NCI-H345 (cell line): ENCODE data around the gene DIAPH1.

Experiments
- DNase-seq: peaks from one replicate; lab custom pipeline; 2025; lab: John Stamatoyannopoulos, UW

Gene DIAPH1

DNA sequence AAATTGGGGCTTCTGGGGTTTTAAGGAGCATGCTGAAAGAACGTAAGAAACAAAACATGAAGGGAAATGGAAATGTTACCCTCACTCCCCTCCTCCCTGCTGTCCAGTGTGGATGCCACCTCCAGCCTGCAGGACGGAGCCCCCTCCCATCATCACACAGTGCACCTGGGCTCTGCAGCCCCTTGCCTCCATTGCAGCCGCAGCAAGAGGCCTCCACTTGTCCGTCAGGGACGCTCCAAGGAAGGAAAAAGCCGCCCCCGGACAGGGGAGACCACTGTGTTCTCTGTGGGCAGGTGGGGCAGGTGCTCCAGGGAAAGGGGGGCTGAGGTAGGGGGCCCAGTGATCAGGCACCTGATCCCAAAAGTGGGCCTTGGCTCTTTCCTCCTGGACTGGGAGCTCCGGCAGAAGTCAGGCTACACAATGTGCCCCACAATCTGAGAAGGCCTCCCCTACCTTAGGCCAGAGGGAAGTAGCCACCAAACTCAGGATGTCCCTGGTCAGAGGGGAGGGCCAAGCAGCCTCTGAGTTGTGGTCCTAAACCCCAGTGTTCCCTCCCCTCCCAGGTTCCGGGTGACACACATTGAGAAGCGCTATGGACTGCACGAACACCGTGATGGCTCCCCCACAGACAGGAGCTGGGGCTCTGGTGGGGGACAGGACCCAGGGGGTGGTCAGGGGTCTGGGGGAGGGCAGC, 20.7 kb upstream of the DIAPH1 start:
- DNase-seq: no peak

DNA sequence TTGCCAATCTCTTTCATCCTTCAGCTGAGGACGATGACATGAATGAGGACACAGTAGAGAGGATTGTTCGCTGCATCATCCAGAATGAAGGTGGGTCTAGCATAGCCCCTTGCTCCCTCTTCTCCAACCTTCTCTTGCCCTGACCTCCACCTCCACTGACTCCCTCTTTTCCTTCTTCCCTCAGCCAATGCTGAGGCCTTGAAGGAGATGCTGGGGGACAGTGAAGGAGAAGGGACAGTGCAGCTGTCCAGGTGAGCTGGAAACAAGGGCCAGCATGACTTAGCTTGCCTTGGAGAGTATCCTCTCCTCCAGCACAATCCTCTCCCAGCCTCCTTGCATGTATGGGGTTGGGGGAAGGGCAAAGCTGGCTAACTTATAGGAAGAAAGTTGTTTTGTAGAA, 20.0 kb upstream of the DIAPH1 start:
- DNase-seq: no peak

DNA sequence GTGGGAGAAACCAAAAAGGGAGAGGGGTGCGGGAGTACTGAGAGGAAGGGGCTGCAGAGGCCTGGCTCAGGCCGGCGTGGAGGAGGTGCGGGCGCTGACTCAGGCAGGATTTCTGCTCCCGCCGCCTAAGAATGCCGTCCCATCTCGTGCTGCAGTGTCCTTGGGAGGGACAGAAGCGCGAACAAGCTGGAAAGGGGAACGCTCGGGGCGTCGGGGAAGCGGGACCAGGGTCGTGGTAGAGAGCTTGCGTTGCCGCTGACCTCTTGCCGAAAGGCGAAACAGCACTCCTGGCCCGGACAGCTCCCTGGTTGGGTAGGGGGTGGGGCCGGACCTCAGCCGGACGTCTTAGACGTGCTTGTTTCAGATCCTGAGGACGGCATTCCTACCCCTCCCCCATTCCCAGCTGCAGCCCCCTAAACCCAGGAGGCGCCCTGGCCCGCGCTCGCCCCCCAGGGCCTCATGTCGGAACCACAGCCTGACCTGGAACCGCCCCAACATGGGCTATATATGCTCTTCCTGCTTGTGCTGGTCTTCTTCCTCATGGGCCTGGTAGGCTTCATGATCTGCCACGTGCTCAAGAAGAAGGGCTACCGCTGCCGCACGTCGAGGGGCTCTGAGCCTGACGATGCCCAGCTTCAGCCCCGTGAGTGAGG, 19.1 kb upstream of the DIAPH1 start:
- peak; percentile 22 for DNase-seq

DNA sequence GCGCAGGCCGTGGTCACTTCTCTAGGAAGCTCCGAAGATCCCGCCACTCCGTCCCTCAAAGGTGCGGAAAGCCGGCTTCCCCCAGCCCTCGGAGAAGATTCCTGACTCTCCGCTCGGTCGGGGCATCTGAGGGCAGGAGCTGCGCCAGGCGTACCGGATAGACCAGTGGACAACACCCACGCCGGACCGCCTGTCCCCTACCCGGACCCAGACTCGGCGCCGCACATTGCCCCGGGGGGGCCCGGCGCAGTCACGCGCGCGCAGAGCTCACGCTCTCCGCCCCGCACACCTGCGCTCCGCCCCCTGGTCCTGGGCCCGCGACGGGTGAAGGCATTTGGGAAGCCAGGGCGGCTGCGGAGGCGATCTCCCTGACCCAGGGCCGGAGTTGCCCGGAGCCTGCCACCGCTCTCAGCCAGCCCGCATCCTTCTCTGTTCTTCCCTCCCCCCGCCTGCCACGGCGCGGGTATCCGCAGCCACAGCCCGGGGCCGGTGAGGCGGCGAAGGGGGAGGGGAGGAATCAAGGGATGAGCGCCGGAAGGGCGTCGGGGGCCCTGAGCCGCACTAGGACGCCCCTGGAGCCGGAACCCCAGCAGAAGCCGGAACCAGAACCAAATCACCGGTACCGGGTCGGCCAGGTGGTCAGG, 18.4 kb upstream of the DIAPH1 start:
- peak; percentile 55 for DNase-seq

DNA sequence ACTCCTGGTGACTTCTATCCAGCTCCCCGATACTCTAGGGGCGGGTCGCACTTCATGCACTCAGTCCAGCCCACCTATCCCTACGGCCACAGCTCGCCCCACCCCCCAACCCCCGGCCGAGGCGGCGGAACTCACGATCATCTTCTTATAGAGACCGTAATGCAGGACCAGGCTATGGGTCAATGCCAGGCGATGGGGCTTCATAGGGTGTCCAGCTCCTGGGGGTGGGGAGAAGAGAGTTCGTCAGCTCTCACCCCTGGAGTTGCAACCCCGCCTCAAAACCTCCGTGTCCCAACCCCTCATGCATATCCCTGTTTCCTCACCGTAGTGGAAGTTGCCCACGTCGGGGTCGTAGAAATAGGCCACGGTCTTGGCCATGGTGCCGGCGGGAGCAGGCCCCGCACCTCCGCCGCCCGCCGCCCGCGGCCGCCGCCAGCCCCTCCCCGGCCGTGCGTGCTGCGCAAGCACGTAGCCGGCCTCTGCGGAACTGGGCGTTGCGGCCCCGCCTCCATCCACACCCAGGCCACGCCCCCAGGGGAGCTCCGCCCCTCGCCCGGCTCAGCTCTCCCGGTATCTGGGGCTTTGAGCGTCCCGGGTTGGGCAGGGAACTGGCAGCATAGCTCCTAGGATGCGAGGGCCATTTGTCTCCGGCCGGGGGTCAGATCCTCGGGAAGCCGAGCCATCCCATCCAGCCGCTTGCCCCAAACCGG, 17.8 kb upstream of the DIAPH1 start, which contains the start of the genes HDAC3 and RELL2:
TSS of gene HDAC3 (minus strand) at position 437 of the 710 bp plus-strand sequence. CDS start at position 378, 59 bp downstream.
TSS of gene RELL2 (plus strand) at position 585 of the 710 bp plus-strand sequence. CDS start 1,229 bp downstream, outside the sequence.
- DNase-seq: peak; percentile 94

DNA sequence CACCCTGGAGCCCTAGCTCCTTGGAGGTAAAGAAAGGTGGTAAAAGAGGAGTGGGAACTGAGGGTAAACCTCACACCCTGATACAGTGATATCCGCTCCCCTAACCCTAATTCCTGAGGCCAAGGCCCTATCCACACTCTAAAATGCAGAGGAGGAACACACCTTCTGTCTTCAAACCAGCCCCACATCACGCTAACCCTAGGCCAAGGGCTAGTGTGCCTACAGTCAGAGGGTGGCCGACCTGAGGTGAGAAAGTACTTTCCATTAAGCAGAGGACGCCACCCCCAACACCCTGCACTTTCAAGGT, 17.3 kb upstream of the DIAPH1 start:
- no peak for DNase-seq

DNA sequence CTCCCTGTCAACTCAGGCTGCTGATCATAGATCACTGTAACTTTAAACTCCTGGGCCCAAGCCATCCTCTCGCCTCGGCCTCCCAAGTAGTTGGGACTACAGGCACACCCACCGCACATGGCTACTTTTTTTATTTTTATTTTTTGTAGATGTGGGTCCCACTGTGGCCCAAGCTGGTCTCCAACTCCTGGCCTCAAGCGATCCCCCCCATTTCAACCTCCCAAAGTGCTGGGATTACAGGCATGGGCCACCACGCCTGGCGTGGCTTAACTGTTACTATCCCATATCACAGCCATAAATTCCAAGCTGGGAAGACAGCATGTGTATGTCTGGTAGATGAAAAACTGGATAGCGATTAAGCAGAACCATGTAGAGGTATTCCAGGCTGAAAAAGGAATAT, 16.8 kb upstream of the DIAPH1 start:
- DNase-seq: no peak

DNA sequence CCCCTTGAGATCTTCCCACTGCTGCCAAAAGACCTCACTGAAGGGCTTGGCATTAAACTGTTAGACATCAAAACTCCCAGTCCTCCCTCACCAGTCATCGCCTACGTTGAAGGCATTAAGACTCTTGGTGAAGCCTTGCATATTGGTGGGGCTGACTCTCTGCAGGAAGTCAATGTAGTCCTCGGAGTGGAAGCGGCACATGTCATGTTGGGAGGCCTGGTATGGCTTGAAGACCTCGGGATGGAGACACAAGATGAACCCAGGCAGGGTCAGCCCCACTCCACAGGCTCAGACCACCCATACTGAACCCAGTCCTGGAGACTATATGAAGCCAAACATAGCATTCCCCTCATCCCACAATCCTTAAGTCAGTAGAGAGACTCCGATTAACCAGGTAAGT, 15.9 kb upstream of the DIAPH1 start:
- no peak for DNase-seq

DNA sequence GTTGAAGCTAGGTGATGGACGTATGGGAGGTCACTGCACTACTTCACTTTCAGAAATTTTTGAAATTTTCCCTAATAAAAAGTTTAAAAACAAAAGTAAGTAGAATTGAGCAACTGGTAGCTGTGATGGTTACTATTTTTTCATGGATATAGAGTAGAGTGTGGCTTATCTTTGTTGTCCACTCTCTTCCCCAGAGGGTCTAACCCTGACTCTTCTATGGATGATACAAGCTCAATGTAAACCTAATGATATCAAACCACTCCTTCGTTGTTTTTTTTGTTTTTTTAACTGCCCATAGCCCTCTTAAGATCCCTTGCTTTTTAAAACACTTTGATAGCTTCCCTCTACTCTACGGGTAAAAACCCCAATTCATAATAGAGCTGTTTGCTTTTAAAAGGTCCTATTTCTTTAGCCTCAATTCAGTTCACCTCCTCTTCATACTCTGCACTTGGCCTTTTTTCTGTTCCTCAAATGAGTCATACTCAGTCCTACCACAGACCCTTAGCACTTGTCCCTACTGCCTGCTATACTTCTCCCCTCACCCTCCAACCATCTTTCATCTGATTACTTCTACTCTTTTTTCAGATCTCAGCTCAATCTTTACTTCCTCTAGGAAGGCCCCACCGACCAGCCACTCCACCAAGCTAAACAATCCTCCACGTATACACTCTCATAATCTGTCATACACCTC, 15.2 kb upstream of the DIAPH1 start:
- DNase-seq: no peak

DNA sequence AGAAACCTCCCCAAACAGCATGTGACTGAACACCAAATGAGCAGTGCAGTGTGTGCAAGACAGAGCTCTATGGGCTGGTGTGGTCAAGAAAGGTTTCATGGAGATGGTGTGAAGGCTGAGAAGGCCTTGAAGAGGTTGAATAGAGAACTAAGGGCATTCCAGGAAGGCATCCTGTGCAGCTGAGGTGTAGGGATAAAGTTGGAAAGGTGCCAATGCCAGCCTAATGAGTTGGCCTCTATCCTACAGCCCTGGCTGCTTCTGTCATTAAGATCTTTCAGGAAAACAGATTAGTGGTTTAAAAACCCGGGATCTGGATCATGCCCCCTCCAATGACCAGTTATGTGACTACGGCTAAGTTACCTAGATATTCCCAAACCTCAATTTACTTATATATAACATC, 13.8 kb upstream of the DIAPH1 start:
- peak; percentile 36 for DNase-seq

DNA sequence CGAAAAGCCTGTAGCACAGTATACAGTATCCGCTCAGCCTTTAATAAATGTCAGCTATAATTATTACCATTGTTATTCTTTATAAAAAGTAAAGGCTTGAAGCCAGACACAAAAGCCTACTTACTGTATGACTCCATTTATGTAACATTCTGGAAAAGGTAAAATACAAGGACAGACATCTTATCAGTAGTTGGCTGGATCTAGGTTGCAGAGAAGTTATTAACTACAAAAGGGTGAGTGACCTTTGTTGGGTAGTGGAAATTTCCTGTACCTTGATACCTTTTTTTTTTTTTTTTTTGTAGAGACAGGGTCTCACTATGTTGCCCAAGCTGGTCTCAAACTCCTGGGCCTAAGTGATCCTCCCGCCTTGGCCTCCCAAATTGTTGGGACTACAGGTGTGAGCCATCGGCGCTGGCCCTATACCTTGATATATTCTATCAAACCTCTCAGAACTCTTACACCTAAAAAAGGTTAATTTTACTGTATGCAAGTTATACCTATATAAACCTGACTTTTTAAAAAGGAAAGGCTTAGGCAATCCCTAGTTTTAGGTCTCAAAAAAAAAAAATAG, 11.9 kb upstream of the DIAPH1 start:
- no peak for DNase-seq

DNA sequence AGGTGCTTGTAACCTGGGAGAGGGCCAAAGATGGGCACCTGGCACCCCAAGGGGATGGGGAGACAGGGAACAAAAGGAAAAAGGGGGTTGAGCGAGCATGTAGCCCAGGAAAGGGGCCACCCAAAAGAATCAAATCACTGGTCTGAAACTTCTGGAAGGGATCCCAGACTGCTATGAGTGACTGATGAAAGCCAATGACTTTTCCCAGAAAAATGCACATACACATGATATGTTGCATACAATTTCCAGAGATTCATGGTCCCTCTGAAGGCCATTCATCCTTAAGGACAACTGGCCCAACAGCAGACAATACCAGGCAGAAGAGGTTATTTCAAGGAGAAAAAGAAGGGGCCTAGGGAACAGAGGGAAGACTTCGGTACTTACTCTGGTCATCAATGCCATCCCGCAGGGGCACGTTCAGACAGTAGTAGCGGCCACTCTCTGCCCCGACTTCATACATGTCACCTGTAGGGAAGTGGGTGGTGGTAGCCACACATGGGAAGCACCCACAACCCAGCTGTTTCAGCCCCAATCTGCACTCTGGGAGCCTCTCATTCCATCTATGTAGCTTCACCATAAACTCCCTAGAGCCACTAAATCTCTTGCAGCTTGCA, 9.5 kb upstream of the DIAPH1 start:
- no peak for DNase-seq

DNA sequence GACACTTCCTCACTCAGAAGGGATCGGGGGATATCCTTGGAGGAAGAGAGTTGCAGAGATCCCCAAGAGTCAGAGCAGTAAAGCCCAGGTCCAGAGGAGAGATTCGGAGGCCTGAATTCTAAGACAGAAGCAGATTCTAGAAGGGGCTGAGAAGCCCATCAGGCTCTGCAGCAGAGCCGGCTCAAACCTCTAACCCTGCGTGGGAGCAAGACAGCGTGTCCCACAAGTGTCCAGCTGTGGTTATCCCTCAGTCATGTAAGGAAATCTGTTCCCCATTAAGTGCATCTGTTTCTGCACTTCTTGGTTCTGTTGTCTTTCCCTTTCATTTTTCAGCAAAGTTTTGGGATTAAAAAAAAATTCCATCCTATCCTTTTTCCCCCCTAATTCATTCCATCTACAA, 4.8 kb upstream of the DIAPH1 start:
- DNase-seq: no peak

DNA sequence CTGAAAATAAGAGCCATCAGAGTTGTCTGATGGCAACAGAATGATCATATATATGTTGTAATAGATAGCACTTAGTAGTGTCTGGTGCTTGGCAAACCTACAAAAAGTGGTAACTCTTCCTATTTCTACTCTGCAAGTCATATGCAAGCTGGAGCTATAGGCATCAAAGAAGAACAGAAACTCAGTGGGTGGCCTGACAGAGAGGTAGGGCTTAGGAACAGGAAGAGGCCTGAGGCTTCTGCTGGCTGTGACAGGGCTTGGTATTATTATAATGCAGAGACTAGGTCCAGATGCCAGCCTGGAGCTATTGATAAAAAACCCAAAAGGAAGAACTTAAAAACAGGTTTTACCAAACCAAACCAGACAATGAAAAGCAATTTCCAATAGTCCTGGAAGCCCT, 4.4 kb upstream of the DIAPH1 start:
- no peak for DNase-seq

DNA sequence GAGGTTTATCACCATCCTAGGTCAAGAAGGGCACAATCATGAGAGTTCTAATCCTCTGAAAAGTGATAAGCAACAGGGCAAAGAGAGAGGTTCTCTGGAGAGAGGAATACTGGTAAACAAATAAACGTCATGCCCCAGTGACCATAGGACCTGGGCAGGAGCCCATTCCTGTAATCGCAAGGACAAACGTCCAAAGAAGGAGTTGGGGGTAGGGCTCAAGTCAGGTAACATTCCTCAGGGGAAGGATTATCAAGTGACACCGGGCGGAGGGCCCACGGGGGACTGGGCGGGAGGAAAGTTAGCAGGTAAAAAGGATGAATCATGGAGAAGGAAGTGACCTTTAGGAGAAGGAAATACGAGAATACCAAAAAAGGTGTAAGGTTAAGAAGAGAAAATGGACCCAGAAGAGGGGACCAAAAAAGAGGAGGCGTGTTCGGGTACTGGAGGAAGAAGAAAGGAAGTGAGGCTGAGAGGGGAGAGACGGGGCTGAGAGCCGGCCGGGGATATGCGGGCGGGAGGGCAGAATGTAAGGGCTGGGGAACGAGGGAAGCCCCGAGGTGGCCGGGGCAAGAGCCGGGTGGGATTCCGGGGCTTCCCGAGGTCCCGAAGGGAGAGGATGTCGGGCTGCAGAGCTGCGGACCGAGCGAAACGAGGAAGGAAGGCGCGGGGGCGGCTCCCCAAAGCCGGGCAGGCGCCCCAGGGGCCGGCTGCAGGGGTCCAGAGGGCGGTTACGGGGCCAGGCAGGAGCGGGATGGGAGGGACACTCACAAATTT, 583 bp downstream of the DIAPH1 start:
- peak; percentile 66 for DNase-seq

DNA sequence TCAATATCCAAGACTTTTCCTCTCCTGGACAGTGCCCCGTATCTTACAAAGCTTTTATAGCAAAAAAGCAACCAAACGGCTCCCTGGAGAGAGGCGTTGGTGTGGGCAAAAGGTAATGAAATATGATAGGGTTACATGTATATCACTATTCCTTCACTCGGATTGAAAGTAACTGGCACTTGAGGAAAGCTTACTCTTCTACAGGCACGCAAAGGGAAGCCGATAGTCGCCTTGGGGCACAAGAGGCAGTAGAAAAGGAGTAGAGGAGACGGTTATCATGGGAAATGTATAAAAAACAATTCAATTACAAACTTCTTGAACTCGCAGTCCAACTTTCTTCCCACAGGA, 1.1 kb downstream of the DIAPH1 start:
- no peak for DNase-seq

DNA sequence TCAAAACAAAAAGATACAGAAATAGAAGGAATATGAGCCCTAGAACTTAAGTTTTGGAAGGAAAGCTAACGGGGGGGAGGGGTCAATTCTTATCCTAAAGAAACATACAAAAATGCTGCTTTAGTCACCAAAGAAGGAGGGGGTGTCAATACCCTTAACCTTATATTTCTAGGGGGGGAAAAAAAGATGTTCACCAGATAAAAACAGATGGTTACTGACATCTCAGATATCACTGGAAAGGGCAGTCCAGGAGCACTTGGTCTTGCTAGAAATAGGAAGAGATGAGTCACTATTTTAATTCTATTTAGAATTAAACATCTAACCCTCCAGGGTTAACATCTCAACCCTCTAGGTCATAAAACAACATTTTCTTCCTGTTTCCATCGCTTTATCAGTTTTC, 1.7 kb downstream of the DIAPH1 start:
- no peak for DNase-seq

DNA sequence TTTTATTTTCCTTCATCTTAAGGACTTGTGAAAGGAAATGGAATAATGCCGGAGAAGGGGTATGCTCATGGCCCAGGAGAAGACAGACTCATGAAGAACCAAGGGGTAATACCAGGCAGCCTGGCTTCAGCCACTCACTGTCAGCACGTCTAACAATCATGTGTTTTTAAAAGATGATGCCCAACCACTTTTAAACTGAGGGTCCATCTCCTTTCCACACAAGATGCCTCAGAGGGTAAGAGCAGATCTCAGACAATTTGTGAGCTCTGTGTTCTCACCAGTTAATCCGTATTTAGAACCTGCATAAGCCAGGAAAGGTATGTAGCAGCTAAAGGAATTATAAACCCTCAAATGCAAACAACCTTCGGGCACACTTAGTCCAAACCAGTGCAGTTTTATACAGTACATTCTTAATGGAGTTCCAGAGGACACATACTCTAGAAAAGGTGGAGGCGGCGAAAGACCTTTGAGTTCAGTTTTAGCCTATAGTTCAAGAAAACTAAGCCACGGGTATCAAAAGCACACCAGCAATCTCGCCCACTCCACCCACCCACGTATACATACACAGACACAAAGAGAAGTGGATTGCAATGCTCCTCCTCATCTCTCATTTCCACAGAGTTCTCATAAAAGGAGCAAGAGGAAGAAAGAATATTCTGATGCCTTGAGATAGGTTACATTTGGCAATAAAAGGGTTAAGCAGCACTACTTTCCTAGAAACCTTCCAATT, 2.6 kb downstream of the DIAPH1 start:
- no peak for DNase-seq

DNA sequence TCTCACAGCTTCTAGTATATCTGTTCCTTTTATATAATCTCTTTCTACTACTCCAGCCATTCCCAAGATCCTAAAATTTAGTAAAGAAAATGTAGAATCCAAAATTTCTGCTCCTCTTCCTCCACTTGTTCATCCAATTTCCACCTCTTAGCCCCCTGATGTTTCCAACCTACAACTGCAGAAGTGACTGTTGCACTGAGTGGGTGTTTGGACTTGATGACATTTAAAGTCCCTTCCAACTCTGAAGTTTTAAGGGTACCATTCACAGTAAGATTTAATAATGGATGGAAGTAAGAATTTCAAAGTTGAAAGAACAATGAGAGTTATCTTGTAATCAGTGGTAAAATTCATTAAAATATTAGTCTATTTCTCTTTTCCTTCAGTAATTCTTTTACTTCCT, 5.5 kb downstream of the DIAPH1 start:
- no peak for DNase-seq

DNA sequence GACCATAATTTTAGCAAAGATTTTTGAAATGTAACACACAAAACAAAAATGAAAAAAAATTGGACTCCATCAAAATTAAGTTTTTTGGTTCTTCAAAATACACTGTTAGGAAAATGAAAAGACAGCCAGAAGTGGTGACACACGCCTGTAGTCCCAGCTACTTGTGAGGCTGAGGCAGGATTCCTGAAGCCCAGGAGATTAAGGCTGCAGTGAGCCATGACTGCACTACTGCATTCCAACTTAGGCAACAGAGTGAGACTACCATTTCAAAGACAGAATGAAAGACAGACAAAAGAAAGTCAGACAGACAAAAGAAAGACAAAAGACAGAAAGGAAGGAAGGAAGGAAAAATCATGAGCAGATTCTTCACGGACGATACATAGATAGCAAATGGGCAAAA, 7.5 kb downstream of the DIAPH1 start:
- DNase-seq: no peak
